Liver (tissue), 9 donors: ENCODE measurements around the gene ANKRD65. TPM values are rescaled to one million over a fixed set of nuclear protein-coding genes. Genes with fewer than 3 reads are reported as not detected.
"Not testable (repeated sequence)": the region's sequence is repeated elsewhere in the genome, so short reads cannot be mapped to it uniquely, and the experiment has no call there.

Experiments
- DNase-seq: peaks from one replicate; pipeline ENCODE4 v3.0.0-alpha.2; 2017; ENCODE audit warnings: low spot score
- H3K27ac ChIP-seq, 2 donors: one replicate each; pipeline ENCODE4 v1.7.0; 2013; ENCODE audit warnings: inconsistent platforms in 2 of 2, low read length in 2 of 2, control low read depth in 1 of 2, low read depth in 1 of 2, mild to moderate bottlenecking in 1 of 2
- H3K27me3 ChIP-seq, 4 donors: one replicate each; pipeline versions ENCODE4 v1.6.1 to v1.7.0; 2013; ENCODE audit warnings: low read length in 3 of 4, inconsistent platforms in 1 of 4, mild to moderate bottlenecking in 1 of 4, moderate library complexity in 1 of 4; ENCODE audit not compliant: control insufficient read depth in 4 of 4, insufficient read depth in 4 of 4
- H3K36me3 ChIP-seq, 4 donors: one replicate each; pipeline versions ENCODE4 v1.6.1 to v1.7.0; 2013; ENCODE audit warnings: low read length in 3 of 4, mild to moderate bottlenecking in 3 of 4, low read depth in 1 of 4, moderate library complexity in 1 of 4; ENCODE audit not compliant: control insufficient read depth in 4 of 4, insufficient read depth in 3 of 4
- H3K4me1 ChIP-seq, 4 donors: one replicate each; pipeline versions ENCODE4 v1.6.1 to v1.7.0; 2013; ENCODE audit warnings: low read length in 3 of 4, mild to moderate bottlenecking in 3 of 4, moderate library complexity in 1 of 4; ENCODE audit not compliant: control insufficient read depth in 4 of 4, insufficient read depth in 4 of 4
- H3K4me3 ChIP-seq, 3 donors: one replicate each; pipeline versions ENCODE4 v1.6.1 to v1.7.0; 2013; ENCODE audit warnings: low read length in 3 of 3, control low read depth in 1 of 3, low read depth in 1 of 3, mild to moderate bottlenecking in 1 of 3
- H3K9ac ChIP-seq, 2 donors: one replicate each; pipeline ENCODE4 v1.7.0; 2013; ENCODE audit warnings: low read length in 2 of 2, mild to moderate bottlenecking in 2 of 2, moderate library complexity in 2 of 2, control low read depth in 1 of 2, low read depth in 1 of 2
- H3K9me3 ChIP-seq, 4 donors: one replicate each; pipeline versions ENCODE4 v1.6.1 to v1.7.0; 2013; ENCODE audit warnings: low read length in 3 of 4; ENCODE audit not compliant: control insufficient read depth in 4 of 4
- EGR1 ChIP-seq, 2 donors: IDR thresholded peaks; 2 replicates each; pipeline ENCODE4 v1.6.1; 2016 to 2018; ENCODE audit warnings: antibody characterized with exemption in 2 of 2, low read depth in 2 of 2
- FOXA1 ChIP-seq: IDR thresholded peaks from 2 replicates; pipeline ENCODE4 v1.6.1; 2016; ENCODE audit warnings: antibody characterized with exemption
- FOXA2 ChIP-seq: IDR thresholded peaks from 2 replicates; pipeline ENCODE4 v1.6.1; 2016; ENCODE audit warnings: antibody characterized with exemption
- GABPA ChIP-seq, 2 donors: IDR thresholded peaks in 1 of 2; conservative IDR thresholded peaks in 1 of 2; 2 replicates each; pipeline ENCODE4 v1.6.1; 2016; ENCODE audit warnings: antibody characterized with exemption in 2 of 2, mild to moderate bottlenecking in 1 of 2, moderate library complexity in 1 of 2
- HNF4A ChIP-seq, 2 donors: conservative IDR thresholded peaks; 2 replicates each; pipeline ENCODE4 v1.6.1; 2016; ENCODE audit warnings: antibody characterized with exemption in 2 of 2, mild to moderate bottlenecking in 2 of 2
- HNF4G ChIP-seq: IDR thresholded peaks from 2 replicates; pipeline ENCODE4 v1.6.1; 2016; ENCODE audit warnings: antibody characterized with exemption
- JUND ChIP-seq, 2 donors: IDR thresholded peaks; 2 replicates each; pipeline ENCODE4 v1.6.1; 2016; ENCODE audit warnings: antibody characterized with exemption in 2 of 2
- NR2F2 ChIP-seq: IDR thresholded peaks from 2 replicates; pipeline ENCODE4 v1.6.1; 2016; ENCODE audit warnings: antibody characterized with exemption
- RAD21 ChIP-seq, 2 donors: IDR thresholded peaks; 2 replicates each; pipeline ENCODE4 v1.6.1; 2016; ENCODE audit warnings: antibody characterized with exemption in 2 of 2, mild to moderate bottlenecking in 2 of 2
- TAF1 ChIP-seq: conservative IDR thresholded peaks from 2 replicates; pipeline ENCODE4 v1.6.1; 2016; ENCODE audit warnings: antibody characterized with exemption, mild to moderate bottlenecking
- YY1 ChIP-seq: IDR thresholded peaks from 2 replicates; pipeline ENCODE4 v1.6.1; 2016; ENCODE audit warnings: antibody characterized with exemption, mild to moderate bottlenecking
- ZBTB33 ChIP-seq: IDR thresholded peaks from 2 replicates; pipeline ENCODE4 v1.6.1; 2016; ENCODE audit warnings: antibody characterized with exemption
- WGBS: extraction: QIAGEN DNeasy Blood & Tissue Kit; methylation state at CpG from one replicate; pipeline ENCODE4 v1.1.7; 2013; 5-methylcytosine and 5-hydroxymethylcytosine counted together
- polyA plus RNA-seq, 2 donors: library from polyadenylated mRNA; stranded (reverse) in 1 of 2; unstranded in 1 of 2; fragments of 200-250 nt in 1 of 2; fragments of >200 nt in 1 of 2; fragmentation: Nextera tagmentation in 1 of 2; extraction: Ambion mirVana in 1 of 2; gene quantifications; one replicate each; pipeline versions ENCODE4 v1.2.1 to v1.2.3, GENCODE V29; 2013 to 2015
- total RNA-seq, 2 donors: library from RNA; depleted of rRNA; stranded (reverse); fragments of >200 nt; gene quantifications; one replicate each; pipeline ENCODE4 v1.2.3, GENCODE V29; 2014
- TF ChIP-seq, protein P1 (sequence below): IDR thresholded peaks from 2 replicates; pipeline ENCODE4 v1.6.1; 2016; ENCODE audit warnings: antibody characterized with exemption
- donor health status: healthy.
- donor health status: healthy.
- donor health status: healthy.
- donor health status: healthy.
- donor health status: healthy.

The ANKRD65 gene
- total and polyA plus RNA-seq, 4 donors, result 0.14 to 0.31 (median 0.23) TPM

- no peak for TF ChIP-seq ZBTB33
These were observed 31.8 kb upstream of the ANKRD65 start (continued) for GRCh38 chr1:1452882-1453281.

- H3K9me3 ChIP-seq, H3K27ac ChIP-seq, H3K36me3 ChIP-seq, H3K27me3 ChIP-seq, DNase-seq, H3K4me1 ChIP-seq, H3K9ac ChIP-seq, H3K4me3 ChIP-seq: not testable (repeated sequence)
- 89% methylated on average over 8 of the region's 8 CpGs for WGBS
These were observed 31.3 kb upstream of the ANKRD65 start for GRCh38 chr1:1452365-1452739.

DNA sequence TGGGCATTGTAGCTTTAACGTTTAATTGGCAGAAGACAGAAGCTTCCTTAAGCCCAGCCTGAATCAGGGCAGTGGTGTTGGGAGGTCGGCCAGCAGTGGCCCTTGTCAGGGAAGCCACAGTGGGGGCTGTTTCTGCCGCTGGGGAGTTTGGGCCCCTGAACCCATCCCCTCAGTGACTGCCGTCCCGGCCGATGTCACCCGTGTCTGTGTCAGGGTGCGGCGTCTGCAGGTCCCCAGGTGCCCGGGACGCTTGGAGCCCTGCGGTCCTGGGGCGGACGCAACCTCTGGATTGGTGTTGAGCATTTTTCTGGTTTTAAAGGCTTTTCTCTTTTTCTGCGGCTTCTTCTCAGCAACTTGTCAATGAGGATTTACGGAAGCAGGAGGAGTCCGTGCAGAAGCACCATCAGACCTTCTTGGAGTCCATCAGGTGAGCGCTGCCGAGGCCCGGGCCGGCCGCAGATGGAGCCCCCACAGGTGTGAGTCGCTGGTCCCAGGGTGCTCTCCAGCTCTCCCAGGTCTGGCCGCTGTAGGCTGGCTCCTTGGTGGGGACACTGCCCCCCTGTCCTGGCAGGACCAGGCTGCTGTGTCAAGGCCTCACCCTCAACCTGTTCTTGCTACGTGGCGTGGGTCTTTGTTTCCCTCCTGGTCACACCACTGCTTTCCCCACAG is 30.8 kb upstream of the ANKRD65 start:
- no peaks in the 10 kb centered on the region for H3K36me3 ChIP-seq
- H3K4me3 ChIP-seq, result no peak overlapping the region
- H3K27me3 ChIP-seq, result no peaks in the 10 kb centered on the region
- no peak overlapping the region for H3K27ac ChIP-seq
- 93% methylated on average over 26 of the region's 26 CpGs for WGBS
- no peaks in the 10 kb centered on the region for H3K9me3 ChIP-seq
- no peak for TF ChIP-seq RAD21 (IDR thresholded peaks at IDR 0.05)
- TF ChIP-seq NR2F2, result no peak
- no peak for TF ChIP-seq HNF4G
- TF ChIP-seq, protein P1, sequence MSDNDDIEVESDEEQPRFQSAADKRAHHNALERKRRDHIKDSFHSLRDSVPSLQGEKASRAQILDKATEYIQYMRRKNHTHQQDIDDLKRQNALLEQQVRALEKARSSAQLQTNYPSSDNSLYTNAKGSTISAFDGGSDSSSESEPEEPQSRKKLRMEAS, result no peak
- TF ChIP-seq FOXA2, result no peak
- TF ChIP-seq YY1, result no peak
- no peak overlapping the region for H3K9ac ChIP-seq
- H3K4me1 ChIP-seq, result peaks cover 0 to 2% (median under 1%) of the 10 kb centered on the region in 4 donors
- no peak for DNase-seq

DNA sequence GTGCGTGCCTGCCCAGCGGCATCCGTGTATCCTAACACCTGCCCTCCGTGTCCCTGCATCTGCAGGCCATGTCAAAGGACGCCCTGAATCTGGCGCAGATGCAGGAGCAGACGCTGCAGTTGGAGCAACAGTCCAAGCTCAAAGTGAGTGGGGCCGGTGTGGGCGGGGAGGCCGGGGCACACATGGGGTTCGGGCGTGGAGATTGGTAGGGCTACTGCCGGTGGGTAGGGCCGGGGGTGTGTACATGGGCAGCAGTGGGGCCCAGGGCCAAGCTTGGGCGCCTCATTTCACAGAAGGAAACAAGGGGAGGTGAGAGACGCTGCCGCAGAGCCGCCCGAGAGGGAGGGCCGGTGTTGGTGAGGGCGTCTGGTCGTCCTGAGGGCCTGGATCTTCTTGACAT is 29.5 kb upstream of the ANKRD65 start:
- not testable (repeated sequence) for H3K9me3 ChIP-seq, H3K36me3 ChIP-seq, H3K27me3 ChIP-seq, H3K4me1 ChIP-seq, DNase-seq, H3K27ac ChIP-seq, H3K9ac ChIP-seq, H3K4me3 ChIP-seq
- 90% methylated on average over 22 of the region's 22 CpGs for WGBS

DNA sequence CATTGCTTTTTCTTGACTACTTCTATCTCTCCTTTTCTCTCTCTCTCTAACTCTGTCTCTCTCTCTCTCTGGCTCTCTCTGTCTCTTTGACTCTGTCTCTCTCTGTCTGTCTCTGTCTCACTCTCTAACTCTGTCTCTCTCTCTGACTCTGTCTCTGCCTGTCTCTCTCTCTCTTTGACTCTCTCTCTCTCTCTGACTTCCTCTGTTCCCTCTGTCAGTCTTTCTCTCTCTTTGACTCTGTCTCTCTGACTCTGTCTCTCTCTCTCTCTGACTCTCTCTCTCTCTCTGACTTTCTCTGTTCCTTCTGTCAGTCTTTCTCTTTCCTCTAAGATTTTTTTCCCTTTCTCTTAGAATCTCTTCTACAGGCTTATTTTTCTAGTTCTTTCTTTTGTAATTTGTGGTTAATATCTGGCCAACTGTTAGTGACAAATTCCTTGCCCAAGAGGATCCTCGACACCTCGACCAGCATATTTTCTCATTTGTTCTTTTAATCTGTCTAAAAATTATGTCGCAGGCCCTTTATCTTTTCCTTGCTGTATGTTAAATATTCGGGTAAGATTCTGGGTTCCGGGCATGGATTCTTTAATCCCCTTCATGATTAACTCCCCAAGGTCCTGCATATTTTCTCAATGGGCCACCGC is 28.1 kb upstream of the ANKRD65 start, which contains the start of gene ATAD3C:
Gene ATAD3C, plus strand, starts transcription at position 591 of the 641 bp plus-strand sequence. CDS start 995 bp downstream, outside the sequence.
- Histone ChIP-seq H3K4me1 (no peaks in the 10 kb centered on the region), H3K9me3 (no peaks in the 10 kb centered on the region), H3K4me3 (no peak within 1 kb of the TSS), H3K36me3 (no peaks in the 10 kb centered on the region), H3K27me3 (no peaks in the 10 kb centered on the region), H3K9ac (no peak within 1 kb of the TSS), H3K27ac (no peak within 1 kb of the TSS)
- DNase-seq, result no peak
- WGBS, result 88% methylated on average over 6 of the region's 6 CpGs
- TF ChIP-seq RAD21 (IDR thresholded peaks at IDR 0.05) (no peak), HNF4G (no peak), GABPA (IDR thresholded peaks at IDR 0.05 in 1 of 2, conservative IDR thresholded peaks at IDR 0.05 in 1 of 2) (no peak), EGR1 (IDR thresholded peaks at IDR 0.05; ENCODE audit: low read depth in 2 of 2) (no peak), NR2F2 (no peak), FOXA2 (no peak), TAF1 (no peak), JUND (IDR thresholded peaks at IDR 0.05) (no peak), ZBTB33 (no peak), HNF4A (conservative IDR thresholded peaks at IDR 0.05) (no peak), FOXA1 (no peak)
